ENCODE measurements around the gene GRK3. TPM values are rescaled to one million over a fixed set of nuclear protein-coding genes. Genes with fewer than 3 reads are reported as not detected.
"Not testable (repeated sequence)": the region's sequence is repeated elsewhere in the genome, so short reads cannot be mapped to it uniquely, and the experiment has no call there.

Gene GRK3
- total RNA-seq, 1 donor from 2014 or later = 6.3 TPM

GRCh38 chr22:25548866-25549464 lies 15.5 kb upstream of the GRK3 start:
- peaks cover 0 to 2% (median 0%) of the 10 kb centered on the region in 3 donors for H3K9me3 ChIP-seq (ENCODE audit: control insufficient read depth in 3 of 3, low read length in 3 of 3)
- H3K4me1 ChIP-seq (ENCODE audit: control insufficient read depth in 3 of 3, insufficient read depth in 3 of 3, low read length in 3 of 3) = no peaks in the 10 kb centered on the region
- no peak overlapping the region for H3K9ac ChIP-seq (ENCODE audit: low read depth in 1 of 3, low read length in 3 of 3)
- H3K27me3 ChIP-seq (ENCODE audit: control insufficient read depth in 3 of 3, insufficient read depth in 3 of 3, low read length in 3 of 3) = no peaks in the 10 kb centered on the region
- H3K36me3 ChIP-seq (ENCODE audit: control insufficient read depth in 3 of 3, insufficient read depth in 3 of 3, low read length in 3 of 3) = no peaks in the 10 kb centered on the region
- no peak overlapping the region for H3K27ac ChIP-seq (ENCODE audit: low read depth, low read length)
- H3K4me3 ChIP-seq (ENCODE audit: low read length in 3 of 3) = no peak overlapping the region

- Histone ChIP-seq H3K4me3 (ENCODE audit: low read length in 3 of 3) (no peak overlapping the region), H3K9ac (ENCODE audit: low read depth in 1 of 3, low read length in 3 of 3) (no peak overlapping the region), H3K27ac (ENCODE audit: low read depth, low read length) (no peak overlapping the region), H3K27me3 (ENCODE audit: control insufficient read depth in 3 of 3, insufficient read depth in 3 of 3, low read length in 3 of 3) (no peaks in the 10 kb centered on the region), H3K36me3 (ENCODE audit: control insufficient read depth in 3 of 3, insufficient read depth in 3 of 3, low read length in 3 of 3) (no peaks in the 10 kb centered on the region), H3K4me1 (ENCODE audit: control insufficient read depth in 3 of 3, insufficient read depth in 3 of 3, low read length in 3 of 3) (peaks cover 3 to 6% (median 6%) of the 10 kb centered on the region in 3 donors), H3K9me3 (ENCODE audit: control insufficient read depth in 3 of 3, low read length in 3 of 3) (peaks cover 0 to 2% (median 0%) of the 10 kb centered on the region in 3 donors)
These were observed 13.1 kb upstream of the GRK3 start for GRCh38 chr22:25551396-25551795.

- not testable (repeated sequence) for H3K4me3 ChIP-seq (ENCODE audit: low read length in 3 of 3); H3K9me3 ChIP-seq (ENCODE audit: control insufficient read depth in 3 of 3, low read length in 3 of 3)
These were observed 12.1 kb upstream of the GRK3 start for GRCh38 chr22:25552405-25552804.

DNA sequence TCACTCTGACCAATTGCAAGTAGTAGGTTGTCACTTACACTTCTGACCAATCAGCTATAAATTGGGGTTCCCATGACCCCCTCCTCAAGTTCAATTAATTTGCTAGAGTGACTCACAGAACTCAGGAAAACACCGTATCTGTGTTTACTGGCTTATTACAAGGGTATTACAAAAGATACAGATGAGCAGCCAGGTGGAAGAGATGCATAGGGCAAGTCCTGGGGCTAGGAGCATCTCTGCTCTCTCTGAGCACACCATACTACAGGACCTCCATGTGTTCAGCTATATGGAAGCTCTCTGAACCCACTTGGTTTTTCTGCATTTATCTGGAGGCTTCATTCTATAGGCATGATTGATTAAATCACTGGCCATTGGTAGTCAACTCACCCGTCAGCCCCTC lies 11.3 kb upstream of the GRK3 start:
- H3K9ac ChIP-seq (ENCODE audit: low read depth in 1 of 3, low read length in 3 of 3) = no peak overlapping the region
- no peak overlapping the region for H3K4me3 ChIP-seq (ENCODE audit: low read length in 3 of 3)
- no peaks in the 10 kb centered on the region for H3K36me3 ChIP-seq (ENCODE audit: control insufficient read depth in 3 of 3, insufficient read depth in 3 of 3, low read length in 3 of 3)
- peaks cover 0 to 2% (median 0%) of the 10 kb centered on the region in 3 donors for H3K9me3 ChIP-seq (ENCODE audit: control insufficient read depth in 3 of 3, low read length in 3 of 3)
- H3K27ac ChIP-seq (ENCODE audit: low read depth, low read length) = no peak overlapping the region
- peaks cover 3 to 6% (median 6%) of the 10 kb centered on the region in 3 donors for H3K4me1 ChIP-seq (ENCODE audit: control insufficient read depth in 3 of 3, insufficient read depth in 3 of 3, low read length in 3 of 3)
- no peaks in the 10 kb centered on the region for H3K27me3 ChIP-seq (ENCODE audit: control insufficient read depth in 3 of 3, insufficient read depth in 3 of 3, low read length in 3 of 3)

More at GRCh38 chr22:25552405-25552804, 12.1 kb upstream of the GRK3 start:
- not testable (repeated sequence) for H3K27ac ChIP-seq (ENCODE audit: low read depth, low read length); H3K4me1 ChIP-seq (ENCODE audit: control insufficient read depth in 3 of 3, insufficient read depth in 3 of 3, low read length in 3 of 3); H3K27me3 ChIP-seq (ENCODE audit: control insufficient read depth in 3 of 3, insufficient read depth in 3 of 3, low read length in 3 of 3); H3K36me3 ChIP-seq (ENCODE audit: control insufficient read depth in 3 of 3, insufficient read depth in 3 of 3, low read length in 3 of 3); H3K9ac ChIP-seq (ENCODE audit: low read depth in 1 of 3, low read length in 3 of 3)

- Histone ChIP-seq H3K27me3 (ENCODE audit: control insufficient read depth in 3 of 3, insufficient read depth in 3 of 3, low read length in 3 of 3) (no peaks in the 10 kb centered on the region), H3K4me1 (ENCODE audit: control insufficient read depth in 3 of 3, insufficient read depth in 3 of 3, low read length in 3 of 3) (peaks cover 3 to 6% (median 6%) of the 10 kb centered on the region in 3 donors), H3K9me3 (ENCODE audit: control insufficient read depth in 3 of 3, low read length in 3 of 3) (peaks cover 0 to 2% (median 0%) of the 10 kb centered on the region in 3 donors), H3K4me3 (ENCODE audit: low read length in 3 of 3) (no peak overlapping the region), H3K36me3 (ENCODE audit: control insufficient read depth in 3 of 3, insufficient read depth in 3 of 3, low read length in 3 of 3) (no peaks in the 10 kb centered on the region), H3K9ac (ENCODE audit: low read depth in 1 of 3, low read length in 3 of 3) (peak overlapping the region in 1 of 3 donors; percentile 11), H3K27ac (ENCODE audit: low read depth, low read length) (peak overlapping the region; percentile 30)
These were observed 10.2 kb upstream of the GRK3 start for GRCh38 chr22:25554238-25554671.

DNA sequence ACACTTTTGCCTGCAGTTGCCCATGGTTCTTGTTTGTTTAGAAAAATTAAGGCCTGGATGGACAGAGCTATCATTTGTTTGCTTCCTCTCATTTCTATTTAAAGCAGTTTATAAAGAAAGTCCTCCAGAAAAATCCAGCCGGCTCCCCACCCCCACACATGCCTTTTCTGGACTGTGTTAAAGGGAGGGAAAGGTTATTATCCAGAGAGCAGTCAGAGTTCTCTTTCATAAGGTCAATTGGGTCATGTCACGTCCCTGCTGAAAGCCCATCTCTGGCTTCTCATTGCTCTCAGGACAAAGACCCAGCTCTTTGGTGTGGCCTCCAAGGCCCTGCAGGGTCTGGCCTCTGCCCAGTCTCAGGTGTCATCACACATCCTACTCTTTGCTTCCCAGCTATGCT lies 9.8 kb upstream of the GRK3 start:
- Histone ChIP-seq H3K27me3 (ENCODE audit: control insufficient read depth in 3 of 3, insufficient read depth in 3 of 3, low read length in 3 of 3) (no peaks in the 10 kb centered on the region), H3K27ac (ENCODE audit: low read depth, low read length) (peak overlapping the region; percentile 54)

GRCh38 chr22:25555586-25555985 lies 8.9 kb upstream of the GRK3 start:
- Histone ChIP-seq H3K27ac (ENCODE audit: low read depth, low read length) (no peak overlapping the region), H3K4me1 (ENCODE audit: control insufficient read depth in 3 of 3, insufficient read depth in 3 of 3, low read length in 3 of 3) (peaks cover 3 to 6% (median 6%) of the 10 kb centered on the region in 3 donors), H3K36me3 (ENCODE audit: control insufficient read depth in 3 of 3, insufficient read depth in 3 of 3, low read length in 3 of 3) (no peaks in the 10 kb centered on the region), H3K4me3 (ENCODE audit: low read length in 3 of 3) (no peak overlapping the region), H3K9ac (ENCODE audit: low read depth in 1 of 3, low read length in 3 of 3) (no peak overlapping the region), H3K27me3 (ENCODE audit: control insufficient read depth in 3 of 3, insufficient read depth in 3 of 3, low read length in 3 of 3) (no peaks in the 10 kb centered on the region), H3K9me3 (ENCODE audit: control insufficient read depth in 3 of 3, low read length in 3 of 3) (peaks cover 0 to 2% (median 0%) of the 10 kb centered on the region in 3 donors)

More for the DNA sequence above, 9.8 kb upstream of the GRK3 start:
- Histone ChIP-seq H3K9me3 (ENCODE audit: control insufficient read depth in 3 of 3, low read length in 3 of 3) (peaks cover 0 to 2% (median 0%) of the 10 kb centered on the region in 3 donors), H3K36me3 (ENCODE audit: control insufficient read depth in 3 of 3, insufficient read depth in 3 of 3, low read length in 3 of 3) (no peaks in the 10 kb centered on the region), H3K4me3 (ENCODE audit: low read length in 3 of 3) (no peak overlapping the region), H3K9ac (ENCODE audit: low read depth in 1 of 3, low read length in 3 of 3) (peak overlapping the region in 1 of 3 donors; percentile 11), H3K4me1 (ENCODE audit: control insufficient read depth in 3 of 3, insufficient read depth in 3 of 3, low read length in 3 of 3) (peaks cover 3 to 6% (median 6%) of the 10 kb centered on the region in 3 donors)

- Histone ChIP-seq H3K36me3 (ENCODE audit: control insufficient read depth in 3 of 3, insufficient read depth in 3 of 3, low read length in 3 of 3) (no peaks in the 10 kb centered on the region), H3K27me3 (ENCODE audit: control insufficient read depth in 3 of 3, insufficient read depth in 3 of 3, low read length in 3 of 3) (no peaks in the 10 kb centered on the region), H3K9me3 (ENCODE audit: control insufficient read depth in 3 of 3, low read length in 3 of 3) (no peaks in the 10 kb centered on the region), H3K4me1 (ENCODE audit: control insufficient read depth in 3 of 3, insufficient read depth in 3 of 3, low read length in 3 of 3) (peaks cover 3 to 6% (median 6%) of the 10 kb centered on the region in 3 donors), H3K4me3 (ENCODE audit: low read length in 3 of 3) (no peak overlapping the region), H3K9ac (ENCODE audit: low read depth in 1 of 3, low read length in 3 of 3) (no peak overlapping the region), H3K27ac (ENCODE audit: low read depth, low read length) (no peak overlapping the region)
These were observed 7.3 kb upstream of the GRK3 start for GRCh38 chr22:25557218-25557617.

GRCh38 chr22:25558341-25558740 lies 6.1 kb upstream of the GRK3 start:
- H3K4me1 ChIP-seq (ENCODE audit: control insufficient read depth in 3 of 3, insufficient read depth in 3 of 3, low read length in 3 of 3) = peaks cover 5 to 6% (median 6%) of the 10 kb centered on the region in 3 donors
- no peak overlapping the region for H3K9ac ChIP-seq (ENCODE audit: low read depth in 1 of 3, low read length in 3 of 3)
- no peak overlapping the region for H3K4me3 ChIP-seq (ENCODE audit: low read length in 3 of 3)
- H3K9me3 ChIP-seq (ENCODE audit: control insufficient read depth in 3 of 3, low read length in 3 of 3) = no peaks in the 10 kb centered on the region
- H3K27ac ChIP-seq (ENCODE audit: low read depth, low read length) = no peak overlapping the region
- no peaks in the 10 kb centered on the region for H3K36me3 ChIP-seq (ENCODE audit: control insufficient read depth in 3 of 3, insufficient read depth in 3 of 3, low read length in 3 of 3)
- H3K27me3 ChIP-seq (ENCODE audit: control insufficient read depth in 3 of 3, insufficient read depth in 3 of 3, low read length in 3 of 3) = no peaks in the 10 kb centered on the region

DNA sequence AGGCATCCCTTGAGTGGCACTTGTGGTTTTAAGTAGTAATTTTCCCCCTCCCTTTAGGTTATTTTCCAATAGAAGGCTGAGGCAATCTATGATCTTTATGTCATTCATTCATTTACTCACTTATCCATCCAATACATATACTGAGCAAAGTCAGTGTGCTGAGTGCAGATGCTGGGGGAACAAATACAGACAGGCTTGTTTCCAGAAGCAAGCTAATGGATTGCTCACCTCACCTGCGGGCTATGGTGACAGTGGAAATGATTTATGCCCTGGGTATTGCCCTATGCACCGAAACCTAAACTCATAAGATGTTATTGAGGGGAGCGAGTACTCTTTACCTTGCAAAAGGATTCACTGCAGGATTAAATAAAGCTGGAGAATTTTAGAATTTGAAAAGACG lies 4.6 kb upstream of the GRK3 start:
- peaks cover 3 to 12% (median 11%) of the 10 kb centered on the region in 3 donors for H3K4me1 ChIP-seq (ENCODE audit: control insufficient read depth in 3 of 3, insufficient read depth in 3 of 3, low read length in 3 of 3)
- not testable (repeated sequence) for H3K36me3 ChIP-seq (ENCODE audit: control insufficient read depth in 3 of 3, insufficient read depth in 3 of 3, low read length in 3 of 3); H3K9me3 ChIP-seq (ENCODE audit: control insufficient read depth in 3 of 3, low read length in 3 of 3); H3K9ac ChIP-seq (ENCODE audit: low read depth in 1 of 3, low read length in 3 of 3); H3K4me3 ChIP-seq (ENCODE audit: low read length in 3 of 3); H3K27me3 ChIP-seq (ENCODE audit: control insufficient read depth in 3 of 3, insufficient read depth in 3 of 3, low read length in 3 of 3); H3K27ac ChIP-seq (ENCODE audit: low read depth, low read length)
